HepG2 (cell line): ENCODE measurements around the gene C11orf58. TPM values are rescaled to one million over a fixed set of nuclear protein-coding genes. Genes with fewer than 3 reads are reported as not detected.

Experiments used
- ATAC-seq: fragments of 200-7000 bp; cut with Tn5 transposase; 3 replicates; pipeline ENCODE4 v1.9.1; 2020; ENCODE audit warnings: mild to moderate bottlenecking, moderate library complexity
- BruUV-seq: library from RNA; stranded (reverse); fragments of 400-500 nt; replicated peaks from 2 replicates; lab custom pipeline; 2021; lab: Mats Ljungman, UMichigan
- CTCF ChIA-PET: fragments of 300-600 bp; formaldehyde crosslinking; extraction: SDS; loops from one replicate; lab custom pipeline; 2021; ENCODE audit warnings: low total read pairs, inconsistent platforms, low intra/inter-chr PET ratio; lab: Yijun Ruan, JAX
- POLR2A ChIA-PET: fragments of 350-600 bp; sonication (Branson Sonifier 250); formaldehyde crosslinking; loops from one replicate; lab custom pipeline; 2020; ENCODE audit warnings: antibody characterized with exemption, inconsistent platforms; lab: Yijun Ruan, JAX
- DNase-seq: peaks from one replicate; pipeline ENCODE4 v3.0.0-alpha.2; 2015; ENCODE audit warnings: low spot score
- FAIRE-seq: peaks from 3 replicates; lab custom pipeline; 2011; peaks lifted over from hg19 to GRCh38; lab: Jason Lieb, UNC
- H2AFZ ChIP-seq: one replicate; pipeline ENCODE4 v1.6.1; 2011; ENCODE audit warnings: low read length, inconsistent platforms
- H3K27ac ChIP-seq: fragments of 300-600 bp; 3 replicates; pipeline ENCODE4 v1.8.0; 2011; ENCODE audit warnings: mixed run types, mild to moderate bottlenecking, mixed read lengths, low read length, inconsistent platforms; ENCODE audit not compliant: insufficient read depth; ENCODE audit errors: extremely low read length
- H3K27me3 ChIP-seq, 2 experiments: fragments of 200-600 bp in 1 of 2; 2 replicates in 1 of 2; 3 replicates in 1 of 2; pipeline versions ENCODE4 v1.6.0 to v1.8.0; 2011; ENCODE audit warnings: low read length in 2 of 2, mild to moderate bottlenecking in 2 of 2, moderate library complexity in 2 of 2, inconsistent platforms in 1 of 2; ENCODE audit not compliant: insufficient read depth in 2 of 2, control insufficient read depth in 1 of 2
- H3K36me3 ChIP-seq, 2 experiments: fragments of 200-600 bp in 1 of 2; replicated peaks in 1 of 2; 2 replicates in 1 of 2; 3 replicates in 1 of 2; pipeline versions ENCODE4 v1.5.1 to v1.8.0; 2011; ENCODE audit warnings: low read length in 2 of 2, inconsistent platforms in 1 of 2; ENCODE audit not compliant: insufficient read depth in 2 of 2, control insufficient read depth in 1 of 2
- H3K4me1 ChIP-seq: 2 replicates; pipeline ENCODE4 v1.5.1; 2012; ENCODE audit warnings: low read length, inconsistent platforms; ENCODE audit not compliant: insufficient read depth
- H3K4me2 ChIP-seq: 2 replicates; pipeline ENCODE4 v1.6.0; 2011; ENCODE audit warnings: low read depth, low read length, inconsistent platforms
- H3K4me3 ChIP-seq, 3 experiments: fragments of 200-600 bp in 1 of 3; sonication (generic), shearing (Covaris generic) in 1 of 3; replicated peaks in 1 of 3; 2 replicates each; pipeline ENCODE4 v1.5.1; 2011 to 2016; ENCODE audit warnings: low read length in 3 of 3, inconsistent platforms in 2 of 3, low read depth in 2 of 3, mild to moderate bottlenecking in 2 of 3, control low read depth in 1 of 3, mixed read lengths in 1 of 3; ENCODE audit not compliant: insufficient read depth in 1 of 3
- H3K79me2 ChIP-seq: one replicate; pipeline ENCODE4 v1.6.1; 2011; ENCODE audit warnings: low read length, inconsistent platforms; ENCODE audit not compliant: insufficient read depth
- H3K9ac ChIP-seq: 2 replicates; pipeline ENCODE4 v1.6.0; 2011; ENCODE audit warnings: mild to moderate bottlenecking, low read depth, low read length, inconsistent platforms; ENCODE audit not compliant: insufficient read depth
- H3K9me3 ChIP-seq: 2 replicates; pipeline ENCODE4 v1.5.1; 2012; ENCODE audit warnings: mild to moderate bottlenecking, low read length
- H4K20me1 ChIP-seq: 2 replicates; pipeline ENCODE4 v1.6.0; 2011; ENCODE audit warnings: inconsistent platforms, mild to moderate bottlenecking, low read length, moderate library complexity; ENCODE audit not compliant: insufficient read depth
- ETV6 ChIP-seq: sonication (generic); formaldehyde crosslinking; conservative IDR thresholded peaks from 2 replicates; pipeline ENCODE4 v1.4.0; 2020; ENCODE audit warnings: missing genetic modification reagents
- JUN ChIP-seq: sonication (generic); formaldehyde crosslinking; IDR thresholded peaks from 2 replicates; pipeline ENCODE4 v1.4.0; 2020; ENCODE audit warnings: mild to moderate bottlenecking, missing genetic modification reagents
- MAFG ChIP-seq: sonication (generic); formaldehyde crosslinking; IDR thresholded peaks from 2 replicates; pipeline ENCODE4 v1.5.1; 2020; ENCODE audit warnings: mild to moderate bottlenecking, missing genetic modification reagents
- NCOR1 ChIP-seq: fragments of 200-600 bp; sonication (generic); IDR thresholded peaks from 2 replicates; pipeline ENCODE4 v1.7.0; 2017; ENCODE audit warnings: antibody characterized with exemption, low read length, borderline replicate concordance
- PHF21A ChIP-seq: sonication (generic); formaldehyde crosslinking; IDR thresholded peaks from 2 replicates; pipeline ENCODE4 v1.5.0; 2020; ENCODE audit warnings: mild to moderate bottlenecking, missing genetic modification reagents
- ZBTB26 ChIP-seq: IDR thresholded peaks from 2 replicates; pipeline ENCODE4 v1.6.1; 2016; ENCODE audit warnings: missing compliant biosample characterization, missing genetic modification reagents, borderline replicate concordance
- ZBTB7A ChIP-seq: sonication (generic); formaldehyde crosslinking; IDR thresholded peaks from 2 replicates; pipeline ENCODE4 v1.8.0; 2022; ENCODE audit warnings: mild to moderate bottlenecking, missing genetic modification reagents
- ZNF138 ChIP-seq: sonication (generic); formaldehyde crosslinking; IDR thresholded peaks from 2 replicates; pipeline ENCODE4 v1.5.0; 2020; ENCODE audit warnings: mild to moderate bottlenecking, low read depth, missing genetic modification reagents
- ZNF20 ChIP-seq: sonication (generic); formaldehyde crosslinking; IDR thresholded peaks from 2 replicates; pipeline ENCODE4 v1.4.0; 2020; ENCODE audit warnings: mild to moderate bottlenecking, moderate library complexity, missing genetic modification reagents
- ZNF251 ChIP-seq: sonication (generic); formaldehyde crosslinking; IDR thresholded peaks from 2 replicates; pipeline ENCODE4 v1.9.0; 2021; ENCODE audit warnings: mild to moderate bottlenecking, missing genetic modification reagents
- ZNF3 ChIP-seq: IDR thresholded peaks from 2 replicates; pipeline ENCODE4 v1.7.0; 2017; ENCODE audit warnings: inconsistent platforms
- ZNF335 ChIP-seq: sonication (generic); formaldehyde crosslinking; IDR thresholded peaks from 2 replicates; pipeline ENCODE4 v1.4.0; 2020; ENCODE audit warnings: missing genetic modification reagents
- ZNF460 ChIP-seq: sonication (generic); formaldehyde crosslinking; IDR thresholded peaks from 2 replicates; pipeline ENCODE4 v1.5.1; 2020; ENCODE audit warnings: missing genetic modification reagents, mild to moderate bottlenecking, borderline replicate concordance
- ZNF563 ChIP-seq: sonication (generic); formaldehyde crosslinking; IDR thresholded peaks from 2 replicates; pipeline ENCODE4 v1.8.0; 2022; ENCODE audit warnings: mild to moderate bottlenecking, moderate library complexity, missing genetic modification reagents
- ZNF567 ChIP-seq: sonication (generic); formaldehyde crosslinking; IDR thresholded peaks from 2 replicates; pipeline ENCODE4 v1.8.1; 2023; ENCODE audit warnings: mild to moderate bottlenecking, missing genetic modification reagents, borderline replicate concordance
- ZNF670 ChIP-seq: sonication (generic); formaldehyde crosslinking; IDR thresholded peaks from 2 replicates; pipeline ENCODE4 v1.8.0; 2022; ENCODE audit warnings: mild to moderate bottlenecking, missing genetic modification reagents, borderline replicate concordance
- ZNF878 ChIP-seq: sonication (generic); formaldehyde crosslinking; IDR thresholded peaks from 2 replicates; pipeline ENCODE4 v1.8.1; 2023; ENCODE audit warnings: mild to moderate bottlenecking, missing genetic modification reagents, moderate library complexity
- WGBS: methylation state at CpG from one replicate; pipeline ENCODE4 v1.1.6; 2017; ENCODE audit warnings: low lambda C conversion rate; 5-methylcytosine and 5-hydroxymethylcytosine counted together
- in situ Hi-C: cut with HindIII; loops from 2 replicates; pipeline ENCODE4 v1.10.0; 2017; ENCODE audit warnings: low pct_unique_long_range_greater_than_20kb; ENCODE audit not compliant: extremely low pct_ligation_motif_present
- intact Hi-C: fragments of 100-400 bp; cut with micrococcal nuclease; formaldehyde crosslinking; loops from one replicate; pipeline ENCODE4 v1.10.0; 2022; ENCODE audit not compliant: unreplicated experiment
- polyA plus RNA-seq, 8 experiments: library from polyadenylated mRNA; depleted of rRNA in 3 of 8; stranded (reverse) in 7 of 8; unstranded in 1 of 8; fragments of >200 nt; fragmentation: Illumina TruSeq in 4 of 8; extraction: Trizol in 4 of 8; gene quantifications; 2 replicates each; pipeline versions ENCODE4 v1.2.1 to v1.2.3, GENCODE V29; 2011 to 2016; ENCODE audit warnings: low read depth in 4 of 8, missing spikeins in 1 of 8, mixed read lengths in 1 of 8; ENCODE audit not compliant: insufficient read depth in 1 of 8
- total RNA-seq, 5 experiments: library from RNA; depleted of rRNA; stranded (reverse); fragments of >200 nt; fragmentation: Illumina TruSeq; extraction: Trizol; gene quantifications; 2 replicates each; pipeline ENCODE4 v1.2.3, GENCODE V29; 2016; ENCODE audit warnings: low read depth in 1 of 5
- TF ChIP-seq, protein P1 (sequence below): sonication (generic); formaldehyde crosslinking; IDR thresholded peaks from 2 replicates; pipeline ENCODE4 v1.8.1; 2023; ENCODE audit warnings: mild to moderate bottlenecking, missing genetic modification reagents, borderline replicate concordance
- TF ChIP-seq, protein P2 (sequence below): sonication (generic); formaldehyde crosslinking; conservative IDR thresholded peaks from 2 replicates; pipeline ENCODE4 v1.4.0; 2020; ENCODE audit warnings: missing genetic modification reagents
- TF ChIP-seq, protein P3 (sequence below): sonication (generic); formaldehyde crosslinking; IDR thresholded peaks from 2 replicates; pipeline ENCODE4 v1.4.0; 2020; ENCODE audit warnings: missing genetic modification reagents, mild to moderate bottlenecking, borderline replicate concordance

Gene C11orf58
- total and polyA plus RNA-seq, 2 of the 13 experiments (the other 11 are each of a cell fraction or from before 2014, with no cell fraction given): 83.8 to 167 TPM

- TF ChIP-seq ZNF878: no peak
- no peak for TF ChIP-seq ZBTB26 (CRISPR knock-in tag)
- TF ChIP-seq JUN (CRISPR knock-in tag): no peak
- no peak for TF ChIP-seq ZNF563
- TF ChIP-seq ZNF335: no peak
- no peak for TF ChIP-seq ZNF670 (CRISPR knock-in tag)
- TF ChIP-seq, protein P1, sequence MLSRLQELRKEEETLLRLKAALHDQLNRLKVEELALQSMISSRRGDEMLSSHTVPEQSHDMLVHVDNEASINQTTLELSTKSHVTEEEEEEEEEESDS (CRISPR knock-in tag): no peak
- TF ChIP-seq ZNF251 (CRISPR knock-in tag): no peak
- TF ChIP-seq, protein P2, sequence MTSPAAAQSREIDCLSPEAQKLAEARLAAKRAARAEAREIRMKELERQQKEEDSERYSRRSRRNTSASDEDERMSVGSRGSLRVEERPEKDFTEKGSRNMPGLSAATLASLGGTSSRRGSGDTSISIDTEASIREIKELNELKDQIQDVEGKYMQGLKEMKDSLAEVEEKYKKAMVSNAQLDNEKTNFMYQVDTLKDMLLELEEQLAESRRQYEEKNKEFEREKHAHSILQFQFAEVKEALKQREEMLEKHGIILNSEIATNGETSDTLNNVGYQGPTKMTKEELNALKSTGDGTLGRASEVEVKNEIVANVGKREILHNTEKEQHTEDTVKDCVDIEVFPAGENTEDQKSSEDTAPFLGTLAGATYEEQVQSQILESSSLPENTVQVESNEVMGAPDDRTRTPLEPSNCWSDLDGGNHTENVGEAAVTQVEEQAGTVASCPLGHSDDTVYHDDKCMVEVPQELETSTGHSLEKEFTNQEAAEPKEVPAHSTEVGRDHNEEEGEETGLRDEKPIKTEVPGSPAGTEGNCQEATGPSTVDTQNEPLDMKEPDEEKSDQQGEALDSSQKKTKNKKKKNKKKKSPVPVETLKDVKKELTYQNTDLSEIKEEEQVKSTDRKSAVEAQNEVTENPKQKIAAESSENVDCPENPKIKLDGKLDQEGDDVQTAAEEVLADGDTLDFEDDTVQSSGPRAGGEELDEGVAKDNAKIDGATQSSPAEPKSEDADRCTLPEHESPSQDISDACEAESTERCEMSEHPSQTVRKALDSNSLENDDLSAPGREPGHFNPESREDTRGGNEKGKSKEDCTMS (CRISPR knock-in tag): no peak
- TF ChIP-seq, all 625 proteins: peak for 0
Observed at GRCh38 chr11:16727806-16728205, 10.6 kb upstream of the C11orf58 start (continued).

DNA sequence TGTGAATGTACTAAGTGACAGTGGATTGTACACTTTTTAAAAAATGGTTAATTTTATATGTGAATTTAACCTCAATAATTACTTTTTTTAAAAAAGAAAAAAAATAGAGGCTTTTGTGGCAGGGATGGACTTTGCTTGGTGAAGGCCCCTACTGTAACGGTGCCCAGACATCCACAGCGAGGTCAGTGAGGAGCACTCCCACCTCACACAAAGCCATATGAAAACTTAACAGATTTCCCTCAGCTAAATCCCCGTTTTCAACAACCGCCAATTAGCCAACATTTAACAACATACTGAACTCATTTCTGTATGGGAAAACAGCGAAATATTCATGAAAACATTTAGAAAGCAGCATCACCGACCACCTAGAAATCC is 642 bp upstream of the C11orf58 start:
- FAIRE-seq: no peak
- no peak for TF ChIP-seq MAFG (CRISPR knock-in tag)
- no peak for TF ChIP-seq ZNF460 (CRISPR knock-in tag)
- 0 out of 2 replicates have a peak, but pooled peaks have one; percentile 3 for TF ChIP-seq ZNF138
- no peak for TF ChIP-seq ZBTB7A (CRISPR knock-in tag)
- TF ChIP-seq ZNF567 (CRISPR knock-in tag): no peak
- no peak for TF ChIP-seq ZNF20 (CRISPR knock-in tag)
- TF ChIP-seq ETV6 (CRISPR knock-in tag): 0 out of 2 replicates have a peak, but pooled peaks have one; percentile 2
- TF ChIP-seq ZNF3 (CRISPR knock-in tag): 0 out of 2 replicates have a peak, but pooled peaks have one; percentile 1
- no peak for TF ChIP-seq JUN (CRISPR knock-in tag)
- TF ChIP-seq, protein P3, sequence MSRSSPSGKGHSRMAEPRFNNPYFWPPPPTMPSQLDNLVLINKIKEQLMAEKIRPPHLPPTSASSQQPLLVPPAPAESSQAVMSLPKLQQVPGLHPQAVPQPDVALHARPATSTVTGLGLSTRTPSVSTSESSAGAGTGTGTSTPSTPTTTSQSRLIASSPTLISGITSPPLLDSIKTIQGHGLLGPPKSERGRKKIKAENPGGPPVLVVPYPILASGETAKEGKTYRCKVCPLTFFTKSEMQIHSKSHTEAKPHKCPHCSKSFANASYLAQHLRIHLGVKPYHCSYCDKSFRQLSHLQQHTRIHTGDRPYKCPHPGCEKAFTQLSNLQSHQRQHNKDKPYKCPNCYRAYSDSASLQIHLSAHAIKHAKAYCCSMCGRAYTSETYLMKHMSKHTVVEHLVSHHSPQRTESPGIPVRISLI (CRISPR knock-in tag): no peak
- TF ChIP-seq NCOR1: no peak
- no peak for TF ChIP-seq PHF21A (CRISPR knock-in tag)

More for the DNA sequence above, 642 bp upstream of the C11orf58 start:
- TSS peak; percentile 99 for BruUV-seq
- DNase-seq (peak; percentile 22), ATAC-seq (peak; percentile 62)
- Histone ChIP-seq H3K36me3 (no peaks in the 10 kb centered on the region; a peak in 3 of 5 replicates), H3K27me3 (no peaks in the 10 kb centered on the region; a peak in 1 of 5 replicates), H3K4me3 (peak overlapping the region; percentile 65 to 92 (median 90)), H3K9me3 (no peaks in the 10 kb centered on the region), H3K79me2 (peaks cover 47% of the 10 kb centered on the region), H3K4me2 (peak overlapping the region; percentile 78), H4K20me1 (peaks cover 30% of the 10 kb centered on the region), H3K9ac (peak overlapping the region; percentile 99), H3K27ac (peak overlapping the region; percentile 95), H2AFZ (peak overlapping the region; percentile 87), H3K4me1 (peaks cover 26% of the 10 kb centered on the region)
- 3% methylated on average over 6 of the region's 6 CpGs for WGBS
- POLR2A ChIA-PET: interaction anchor here (1.0 to 3.1 kb wide), 5 partner anchors 9 to 471 kb away, joined by 4 to 12 read pairs (median 4); no protein-coding TSS in a partner anchor
- in situ Hi-C loops: no loop called here
- intact Hi-C loops: no loop called here
- CTCF ChIA-PET: no interaction called here
